Hepatocyte (in vitro differentiated cells): ENCODE data around the gene RPP25L. TPM values are rescaled to one million over a fixed set of nuclear protein-coding genes. Genes with fewer than 3 reads are reported as not detected.
A peak's percentile ranks its signal among the peaks of the same experiment; 100 is the strongest.

Source experiments
- DNase-seq: peaks from one replicate; pipeline ENCODE4 v3.0.0-alpha.2; 2016; ENCODE audit warnings: low spot score
- H2AFZ ChIP-seq: fragments of 200-600 bp; sonication (generic); 2 replicates; pipeline ENCODE4 v1.6.0; 2016; ENCODE audit warnings: antibody characterized with exemption, mild to moderate bottlenecking
- H3K27ac ChIP-seq: fragments of 200-600 bp; sonication (generic); 2 replicates; pipeline ENCODE4 v1.5.1; 2016; ENCODE audit warnings: mild to moderate bottlenecking
- H3K27me3 ChIP-seq: fragments of 200-600 bp; sonication (generic); 2 replicates; pipeline ENCODE4 v1.6.1; 2016
- H3K36me3 ChIP-seq: fragments of 200-600 bp; sonication (generic); replicated peaks from 2 replicates; pipeline ENCODE4 v1.5.1; 2016; ENCODE audit warnings: low read depth; ENCODE audit not compliant: insufficient read depth
- H3K4me1 ChIP-seq: fragments of 200-600 bp; sonication (generic); 2 replicates; pipeline ENCODE4 v1.5.1; 2016; ENCODE audit warnings: mild to moderate bottlenecking, moderate library complexity; ENCODE audit not compliant: insufficient read depth
- H3K4me2 ChIP-seq: fragments of 200-600 bp; sonication (generic); 2 replicates; pipeline ENCODE4 v1.6.0; 2016
- H3K4me3 ChIP-seq: fragments of 200-600 bp; sonication (generic); 2 replicates; pipeline ENCODE4 v1.5.1; 2016; ENCODE audit warnings: mild to moderate bottlenecking
- H3K79me2 ChIP-seq: fragments of 200-600 bp; sonication (generic); 2 replicates; pipeline ENCODE4 v1.6.0; 2017; ENCODE audit warnings: mild to moderate bottlenecking
- H3K9me2 ChIP-seq: fragments of 200-600 bp; sonication (generic); replicated peaks from 2 replicates; pipeline ENCODE4 v1.6.0; 2017; ENCODE audit warnings: mild to moderate bottlenecking; ENCODE audit not compliant: insufficient read depth
- H3K9me3 ChIP-seq: fragments of 200-600 bp; sonication (generic); 2 replicates; pipeline ENCODE4 v1.5.1; 2016; ENCODE audit warnings: low read depth, mild to moderate bottlenecking
- H4K20me1 ChIP-seq: fragments of 200-600 bp; sonication (generic); 2 replicates; pipeline ENCODE4 v1.6.0; 2016; ENCODE audit warnings: mild to moderate bottlenecking; ENCODE audit not compliant: insufficient read depth, poor library complexity, severe bottlenecking
- EZH2 ChIP-seq: fragments of 200-600 bp; sonication (generic); IDR thresholded peaks from 2 replicates; pipeline ENCODE4 v1.6.1; 2016; ENCODE audit warnings: antibody characterized with exemption, mild to moderate bottlenecking, borderline replicate concordance
- EZH2phosphoT487 ChIP-seq: fragments of 200-600 bp; sonication (generic); IDR thresholded peaks from one replicate; pipeline ENCODE4 v1.6.1; 2018; ENCODE audit warnings: antibody characterized with exemption, mild to moderate bottlenecking, low read depth, moderate library complexity; ENCODE audit not compliant: unreplicated experiment, severe bottlenecking
- WGBS: methylation state at CpG from one replicate; pipeline ENCODE4 v1.1.6; 2016; ENCODE audit warnings: low lambda C conversion rate; ENCODE audit errors: missing lambda C conversion rate; 5-methylcytosine and 5-hydroxymethylcytosine counted together
- polyA plus RNA-seq: library from polyadenylated mRNA; unstranded; fragments of >200 nt; fragmentation: Nextera tagmentation; extraction: Ambion mirVana; gene quantifications from 2 replicates; pipeline ENCODE4 v1.2.1, GENCODE V29; 2016
- total RNA-seq: library from RNA; depleted of rRNA; stranded (reverse); fragments of >200 nt; gene quantifications from 2 replicates; pipeline ENCODE4 v1.2.3, GENCODE V29; 2014
- TF ChIP-seq, protein P1 (sequence below): fragments of 200-600 bp; sonication (generic); IDR thresholded peaks from 2 replicates; pipeline ENCODE4 v1.5.1; 2016; ENCODE audit warnings: antibody characterized with exemption, mild to moderate bottlenecking; ENCODE audit not compliant: poor library complexity

Gene RPP25L
- total and polyA plus RNA-seq, 2 experiments from 2014 or later, result 30.0 to 35.7 TPM

DNA sequence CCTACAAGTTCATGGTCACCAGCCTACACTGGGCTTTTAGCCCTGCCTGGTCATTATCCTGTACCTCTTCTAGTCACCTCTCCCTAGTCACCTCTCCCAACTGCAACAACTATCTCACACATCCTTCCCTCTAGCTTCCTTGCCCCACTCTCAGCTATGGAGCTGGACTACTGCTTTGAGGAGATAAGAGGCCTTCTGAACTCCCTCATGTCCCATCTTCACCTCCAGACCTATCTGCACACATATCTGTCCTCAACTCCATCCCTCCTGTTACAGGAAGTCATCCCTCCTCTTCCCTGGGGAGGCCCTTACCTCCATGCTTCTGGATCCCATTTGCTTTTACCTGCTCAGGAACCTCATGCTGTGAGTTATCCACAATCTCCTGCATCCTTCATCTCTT lies 5.7 kb downstream of the RPP25L start:
- H3K9me2 ChIP-seq, result no peaks in the 10 kb centered on the region
- H3K4me1 ChIP-seq, result peaks cover 9% of the 10 kb centered on the region
- H2AFZ ChIP-seq, result no peak overlapping the region
- no peaks in the 10 kb centered on the region for H4K20me1 ChIP-seq
- DNase-seq, result no peak
- TF ChIP-seq EZH2phosphoT487 (no peak), EZH2 (no peak)
- TF ChIP-seq, protein P1, sequence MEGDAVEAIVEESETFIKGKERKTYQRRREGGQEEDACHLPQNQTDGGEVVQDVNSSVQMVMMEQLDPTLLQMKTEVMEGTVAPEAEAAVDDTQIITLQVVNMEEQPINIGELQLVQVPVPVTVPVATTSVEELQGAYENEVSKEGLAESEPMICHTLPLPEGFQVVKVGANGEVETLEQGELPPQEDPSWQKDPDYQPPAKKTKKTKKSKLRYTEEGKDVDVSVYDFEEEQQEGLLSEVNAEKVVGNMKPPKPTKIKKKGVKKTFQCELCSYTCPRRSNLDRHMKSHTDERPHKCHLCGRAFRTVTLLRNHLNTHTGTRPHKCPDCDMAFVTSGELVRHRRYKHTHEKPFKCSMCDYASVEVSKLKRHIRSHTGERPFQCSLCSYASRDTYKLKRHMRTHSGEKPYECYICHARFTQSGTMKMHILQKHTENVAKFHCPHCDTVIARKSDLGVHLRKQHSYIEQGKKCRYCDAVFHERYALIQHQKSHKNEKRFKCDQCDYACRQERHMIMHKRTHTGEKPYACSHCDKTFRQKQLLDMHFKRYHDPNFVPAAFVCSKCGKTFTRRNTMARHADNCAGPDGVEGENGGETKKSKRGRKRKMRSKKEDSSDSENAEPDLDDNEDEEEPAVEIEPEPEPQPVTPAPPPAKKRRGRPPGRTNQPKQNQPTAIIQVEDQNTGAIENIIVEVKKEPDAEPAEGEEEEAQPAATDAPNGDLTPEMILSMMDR, result no peak
- H3K4me2 ChIP-seq, result no peak overlapping the region
- no peaks in the 10 kb centered on the region for H3K27me3 ChIP-seq
- H3K27ac ChIP-seq, result no peak overlapping the region
- no peak overlapping the region for H3K4me3 ChIP-seq
- H3K36me3 ChIP-seq, result no peaks in the 10 kb centered on the region
- no peaks in the 10 kb centered on the region for H3K9me3 ChIP-seq
- H3K79me2 ChIP-seq, result peaks cover 6% of the 10 kb centered on the region

GRCh38 chr9:34603610-34604231 lies 8.2 kb downstream of the RPP25L start:
- peak; percentile 87 for DNase-seq
- Histone ChIP-seq H3K9me2 (no peaks in the 10 kb centered on the region), H3K27ac (no peak overlapping the region), H4K20me1 (no peaks in the 10 kb centered on the region), H3K4me3 (no peak overlapping the region), H3K27me3 (no peaks in the 10 kb centered on the region), H3K4me1 (peaks cover 4% of the 10 kb centered on the region), H3K4me2 (no peak overlapping the region), H2AFZ (no peak overlapping the region), H3K9me3 (no peaks in the 10 kb centered on the region), H3K36me3 (no peaks in the 10 kb centered on the region), H3K79me2 (no peaks in the 10 kb centered on the region)
- 53% methylated on average over 4 of the region's 4 CpGs for WGBS
- no peak for TF ChIP-seq EZH2
- no peak for TF ChIP-seq EZH2phosphoT487
- TF ChIP-seq, protein P1, result peak; percentile 95

DNA sequence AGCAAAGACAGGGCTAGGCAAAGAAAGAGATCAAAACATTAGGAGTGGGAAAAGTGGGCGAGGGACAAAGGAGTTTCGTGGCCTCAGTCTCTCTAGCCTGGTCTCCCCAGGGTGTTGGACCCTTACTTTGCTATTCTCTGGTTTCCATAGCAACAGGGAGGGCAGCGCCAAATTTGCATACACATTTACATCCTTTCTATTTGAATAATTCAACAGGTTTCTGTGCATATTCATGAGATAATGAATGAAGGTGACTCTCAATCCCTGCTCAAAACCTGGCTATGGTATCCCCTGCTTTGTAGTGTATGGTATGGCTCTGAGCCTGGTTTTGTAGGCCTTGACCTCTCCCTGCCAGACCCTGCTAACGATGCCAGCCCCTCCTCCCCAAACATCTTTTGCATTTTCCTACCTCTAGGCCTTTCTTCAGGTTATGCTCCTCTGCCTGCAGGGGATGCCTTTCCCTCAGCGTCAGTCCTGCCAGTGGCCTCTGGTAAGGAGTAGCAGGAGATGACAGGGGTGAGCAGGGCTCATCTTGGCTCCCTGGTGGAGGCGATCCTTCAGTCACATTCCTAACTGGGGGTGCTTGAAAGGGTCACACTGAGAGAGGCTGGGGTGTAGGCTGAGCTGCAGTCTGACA lies 9.8 kb downstream of the RPP25L start:
- Histone ChIP-seq H3K4me2 (no peak overlapping the region), H3K9me2 (no peaks in the 10 kb centered on the region), H3K27ac (no peak overlapping the region), H4K20me1 (no peaks in the 10 kb centered on the region), H2AFZ (no peak overlapping the region), H3K36me3 (no peaks in the 10 kb centered on the region), H3K79me2 (no peaks in the 10 kb centered on the region), H3K27me3 (no peaks in the 10 kb centered on the region), H3K4me1 (peaks cover 4% of the 10 kb centered on the region), H3K4me3 (no peak overlapping the region), H3K9me3 (no peaks in the 10 kb centered on the region)
- DNase-seq, result no peak
- WGBS, result 62% methylated on average over 6 of the region's 6 CpGs
- no peak for TF ChIP-seq EZH2
- TF ChIP-seq, protein P1, result no peak
- no peak for TF ChIP-seq EZH2phosphoT487
